HG03354 (cell line): ENCODE results near the gene CADPS.

ENCODE experiments used
- ATAC-seq: cut with Tn5 transposase; IDR thresholded peaks from one replicate; pipeline ENCODE4 v1.9.1; 2021; ENCODE audit warnings: mild to moderate bottlenecking; ENCODE audit not compliant: unreplicated experiment, poor library complexity, severe bottlenecking

The CADPS gene

GRCh38 chr3:62761311-62761710, 113.9 kb downstream of the CADPS start:
- no peak for ATAC-seq

- ATAC-seq: no peak
Observed at GRCh38 chr3:62758296-62759066, 116.7 kb downstream of the CADPS start.

- ATAC-seq: no peak
Observed at GRCh38 chr3:62757045-62757444, 118.2 kb downstream of the CADPS start.

- no peak for ATAC-seq
Observed at GRCh38 chr3:62755285-62755684, 119.9 kb downstream of the CADPS start.

GRCh38 chr3:62749657-62750056, 125.6 kb downstream of the CADPS start:
- ATAC-seq: no peak

GRCh38 chr3:62749130-62749529, 126.1 kb downstream of the CADPS start:
- no peak for ATAC-seq

- ATAC-seq: no peak
Observed at GRCh38 chr3:62737449-62737848, 137.8 kb downstream of the CADPS start.

- no peak for ATAC-seq
Observed at GRCh38 chr3:62735510-62735909, 139.7 kb downstream of the CADPS start.

GRCh38 chr3:62732183-62732904, 142.9 kb downstream of the CADPS start:
- ATAC-seq: no peak

- ATAC-seq: no peak
Observed at GRCh38 chr3:62727981-62728380, 147.2 kb downstream of the CADPS start.

- ATAC-seq: no peak
Observed at GRCh38 chr3:62727536-62727935, 147.7 kb downstream of the CADPS start.

GRCh38 chr3:62724503-62724902, 150.7 kb downstream of the CADPS start:
- no peak for ATAC-seq

GRCh38 chr3:62723914-62724217, 151.3 kb downstream of the CADPS start:
- ATAC-seq: no peak

GRCh38 chr3:62723166-62723913, 151.9 kb downstream of the CADPS start:
- ATAC-seq: no peak

GRCh38 chr3:62722344-62722743, 152.9 kb downstream of the CADPS start:
- no peak for ATAC-seq

- no peak for ATAC-seq
Observed at GRCh38 chr3:62718515-62719320, 156.5 kb downstream of the CADPS start.

- ATAC-seq: no peak
Observed at GRCh38 chr3:62718011-62718410, 157.2 kb downstream of the CADPS start.

GRCh38 chr3:62712746-62713145, 162.5 kb downstream of the CADPS start:
- ATAC-seq: no peak

GRCh38 chr3:62710751-62711150, 164.5 kb downstream of the CADPS start:
- no peak for ATAC-seq
